GM21515 (cell line): ENCODE measurements around the gene POLR2J3.
"Not testable (repeated sequence)": the region's sequence is repeated elsewhere in the genome, so short reads cannot be mapped to it uniquely, and the experiment has no call there.

Source experiments
- ATAC-seq: cut with Tn5 transposase; IDR thresholded peaks from one replicate; pipeline ENCODE4 v1.9.1; 2021; ENCODE audit not compliant: unreplicated experiment

POLR2J3 gene

DNA sequence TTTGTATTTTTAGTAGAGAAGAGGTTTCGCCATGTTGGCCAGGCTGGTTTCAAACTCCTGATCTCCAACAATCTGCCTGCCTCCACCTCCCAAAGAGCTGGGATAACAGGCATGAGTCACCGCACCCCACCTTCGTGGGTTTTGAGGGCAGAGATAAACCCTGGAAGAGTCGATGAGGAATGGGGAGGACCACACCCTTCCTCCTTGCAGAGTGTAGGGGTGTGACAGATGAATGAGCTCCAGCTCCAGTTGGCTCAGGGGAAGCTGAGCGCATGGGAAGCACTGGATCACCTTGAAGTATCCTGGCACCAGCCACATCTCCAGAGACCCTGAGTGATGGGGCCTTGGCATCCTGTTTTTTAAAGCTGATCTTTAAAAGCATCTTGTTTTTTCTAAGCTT, 11.1 kb upstream of the POLR2J3 start:
- ATAC-seq = not testable (repeated sequence)

DNA sequence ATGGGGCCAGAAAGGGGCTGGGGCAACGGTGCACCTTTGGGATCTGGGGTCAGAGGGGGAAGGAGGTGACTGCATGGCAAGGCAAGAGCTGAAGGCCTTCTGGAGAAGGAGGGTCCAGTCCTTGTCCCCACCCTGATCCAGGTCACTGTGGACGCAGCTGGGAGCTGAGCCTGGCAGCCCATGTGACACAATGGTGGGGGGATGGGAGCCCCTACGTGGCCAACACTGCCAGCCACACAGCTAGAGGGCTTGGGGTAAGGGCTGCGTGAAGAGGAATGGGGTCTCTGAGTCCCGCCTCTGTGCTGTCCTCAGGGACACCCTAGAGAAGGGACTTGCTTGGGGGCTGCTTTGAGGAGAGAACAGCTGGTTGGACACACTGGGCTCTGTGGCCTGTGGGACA, 9.3 kb upstream of the POLR2J3 start:
- not testable (repeated sequence) for ATAC-seq

DNA sequence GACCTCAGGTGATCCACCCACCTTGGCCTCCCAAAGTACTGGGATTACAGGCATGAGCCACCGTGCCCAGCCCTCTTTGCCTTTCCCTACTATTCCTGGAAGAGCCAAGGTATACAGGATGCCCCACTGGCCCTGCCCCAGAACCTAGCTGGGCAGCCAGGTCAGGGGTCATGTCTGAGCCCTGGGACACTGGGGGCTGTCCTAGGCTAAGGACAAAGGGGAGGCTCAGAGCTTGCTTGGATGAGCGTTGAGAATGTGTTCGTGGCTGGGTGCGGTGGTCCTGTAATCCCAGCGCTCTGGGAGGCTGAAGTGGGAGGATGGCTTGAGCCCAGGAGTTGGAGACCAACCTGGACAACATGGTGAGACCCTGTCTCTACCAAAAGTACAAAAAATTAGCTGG, 6.1 kb upstream of the POLR2J3 start:
- ATAC-seq = not testable (repeated sequence)

DNA sequence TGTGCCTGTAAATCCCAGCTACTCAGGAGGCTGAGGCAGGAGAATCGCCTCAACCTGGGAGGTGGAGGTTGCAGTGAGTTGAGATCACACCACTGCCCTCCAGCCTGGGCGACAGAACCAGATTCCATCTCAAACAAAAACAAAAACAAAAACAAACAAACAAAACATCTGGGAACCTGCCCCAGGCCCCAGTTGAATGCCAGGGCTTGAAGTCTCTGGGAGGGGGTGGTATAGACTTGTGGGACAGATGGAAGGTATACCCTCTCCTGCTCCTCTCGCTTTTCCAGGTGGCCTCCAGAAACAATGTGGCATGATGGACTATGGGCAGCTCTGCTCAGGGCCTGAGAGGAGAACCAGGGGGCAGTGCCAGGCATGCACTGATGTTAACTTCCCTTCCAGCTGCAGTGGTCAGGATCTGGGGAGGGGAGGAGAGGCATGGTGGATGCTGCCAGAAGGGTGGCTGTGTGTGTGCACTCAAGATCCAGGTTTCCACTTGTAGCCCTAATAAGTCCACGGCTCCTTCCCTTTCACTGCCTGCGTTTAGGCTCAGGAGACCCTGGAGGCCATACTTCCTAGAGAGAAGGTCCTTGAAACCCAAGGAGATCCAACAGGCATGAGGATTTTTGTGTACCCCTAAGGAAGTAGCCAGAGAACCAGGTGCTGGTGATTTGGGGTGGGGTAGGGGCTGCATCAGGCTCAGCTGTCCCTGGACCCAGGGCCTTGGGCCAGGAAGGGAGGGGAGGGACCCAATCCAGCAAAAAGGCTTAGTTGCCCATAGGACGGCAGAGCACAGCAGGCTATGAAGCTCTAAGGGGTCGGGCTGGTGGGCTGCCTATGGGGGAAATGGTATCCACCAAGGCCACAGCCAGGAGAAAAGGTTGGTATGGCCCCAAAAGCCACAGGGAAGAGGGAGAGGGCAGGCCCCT, 5.2 kb upstream of the POLR2J3 start:
- not testable (repeated sequence) for ATAC-seq

GRCh38 chr7:102576363-102576762, 4.0 kb upstream of the POLR2J3 start:
- not testable (repeated sequence) for ATAC-seq

DNA sequence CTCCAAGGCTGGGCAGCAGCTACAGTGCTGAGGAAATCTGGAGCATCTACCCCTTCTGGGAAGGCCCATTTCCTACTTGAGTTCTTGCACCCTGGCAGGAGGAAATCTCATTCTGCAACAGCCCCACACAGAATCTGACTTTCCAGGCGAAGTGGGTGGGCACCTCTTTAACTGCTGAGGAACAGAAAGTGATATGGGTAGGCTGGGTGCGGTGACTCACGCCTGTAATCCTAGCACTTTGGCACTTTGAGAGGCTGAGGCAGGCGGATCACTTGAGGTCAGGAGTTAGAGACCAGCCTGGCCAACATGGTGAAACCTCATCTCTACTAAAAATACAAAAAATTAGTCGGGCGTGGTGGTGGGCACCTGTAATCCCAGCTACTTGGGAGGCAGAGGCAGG, 2.2 kb upstream of the POLR2J3 start:
- not testable (repeated sequence) for ATAC-seq

GRCh38 chr7:102568620-102569019, 3.8 kb downstream of the POLR2J3 start:
- ATAC-seq = not testable (repeated sequence)

- ATAC-seq = not testable (repeated sequence)
These were observed 21.5 kb downstream of the POLR2J3 start, which contains the start of gene SPDYE2 for GRCh38 chr7:102550808-102551422. SPDYE2 (plus strand) TSS chr7:102551226; CDS start chr7:102553256, 2,030 bp downstream.

GRCh38 chr7:102546353-102546752, 26.0 kb downstream of the POLR2J3 start:
- peak; percentile 64 for ATAC-seq

DNA sequence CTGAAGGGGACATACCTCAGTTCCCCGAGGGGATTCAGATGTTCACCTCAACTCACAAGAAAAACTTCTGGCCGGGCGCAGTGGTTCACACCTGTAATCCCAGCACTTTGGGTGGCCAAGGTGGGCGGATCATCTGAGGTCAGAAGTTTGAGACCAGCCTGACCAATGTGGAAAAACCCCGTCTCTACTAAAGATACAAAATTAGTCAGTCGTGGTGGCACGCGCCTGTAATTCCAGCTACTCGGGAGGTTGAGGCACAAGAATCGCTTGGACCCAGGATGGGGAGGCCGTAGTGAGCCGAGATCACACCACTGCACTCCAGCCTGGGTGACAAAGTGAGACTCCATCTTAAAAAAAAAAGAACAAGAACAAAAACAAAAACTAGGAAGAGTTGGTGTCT, 27.1 kb downstream of the POLR2J3 start:
- not testable (repeated sequence) for ATAC-seq

DNA sequence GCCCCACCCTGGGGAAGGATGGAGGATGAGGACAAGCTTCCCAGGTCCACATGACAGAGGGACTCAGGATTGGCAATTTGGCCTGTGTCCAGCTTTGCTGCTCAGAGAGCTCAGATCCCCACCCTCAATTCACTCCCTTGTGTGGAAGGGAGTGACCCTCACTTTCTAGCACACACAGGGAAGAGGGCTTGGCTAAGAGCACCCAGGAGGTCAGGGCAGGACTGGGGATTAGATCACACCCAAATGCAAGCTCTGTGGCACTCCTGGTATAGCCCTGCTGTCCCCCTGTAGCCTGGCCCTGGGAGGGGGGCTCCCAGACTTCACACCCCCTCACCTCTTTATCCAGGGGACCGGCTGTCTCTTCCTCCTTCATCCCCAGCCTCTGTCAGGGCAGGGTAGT, 28.0 kb downstream of the POLR2J3 start:
- not testable (repeated sequence) for ATAC-seq

DNA sequence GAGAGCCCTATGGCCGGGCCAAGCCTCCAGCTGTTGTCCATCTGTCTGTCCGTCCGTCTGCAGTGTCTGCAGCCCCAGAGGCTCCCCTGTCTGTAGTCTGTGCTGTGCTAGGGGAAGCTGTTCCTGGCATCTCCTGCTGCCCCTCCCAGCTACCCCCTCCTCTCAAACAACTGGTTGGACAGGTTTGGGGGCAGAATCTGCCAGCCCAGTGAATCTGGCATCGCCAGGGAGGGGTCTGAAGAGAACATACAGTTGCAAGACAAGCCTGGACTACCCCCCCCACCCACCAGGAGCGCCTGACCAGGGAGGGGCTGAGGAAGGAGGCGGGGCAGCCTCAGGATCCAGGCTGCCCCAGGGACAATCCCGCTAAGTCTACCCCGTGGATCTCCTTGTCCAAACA, 28.8 kb downstream of the POLR2J3 start, which contains the start of gene UPK3BL2:
Gene UPK3BL2, minus strand, starts transcription at position 101 of the 400 bp plus-strand sequence. Its CDS starts 60 bp downstream, at position 41.
- not testable (repeated sequence) for ATAC-seq

DNA sequence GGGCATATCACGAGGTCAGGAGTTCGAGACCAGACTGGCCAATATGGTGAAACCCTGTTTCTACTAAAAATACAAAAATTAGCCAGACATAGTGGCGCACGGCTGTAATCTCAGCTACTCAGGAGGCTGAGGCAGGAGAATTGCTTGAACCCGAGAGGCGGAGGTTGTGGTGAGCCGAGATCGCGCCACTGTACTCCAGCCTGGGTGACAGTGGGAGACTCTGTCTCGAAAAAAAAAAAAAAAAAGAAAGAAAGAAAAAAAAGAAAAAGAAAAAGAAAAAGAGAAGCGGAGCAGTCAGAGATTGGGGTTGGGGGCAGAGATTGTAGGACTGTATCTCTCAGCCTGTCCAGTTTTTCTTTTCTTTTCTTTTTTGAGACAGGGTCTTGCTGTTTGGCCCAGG, 29.6 kb downstream of the POLR2J3 start:
- ATAC-seq = not testable (repeated sequence)

GRCh38 chr7:102542083-102542482, 30.3 kb downstream of the POLR2J3 start:
- ATAC-seq = not testable (repeated sequence)

DNA sequence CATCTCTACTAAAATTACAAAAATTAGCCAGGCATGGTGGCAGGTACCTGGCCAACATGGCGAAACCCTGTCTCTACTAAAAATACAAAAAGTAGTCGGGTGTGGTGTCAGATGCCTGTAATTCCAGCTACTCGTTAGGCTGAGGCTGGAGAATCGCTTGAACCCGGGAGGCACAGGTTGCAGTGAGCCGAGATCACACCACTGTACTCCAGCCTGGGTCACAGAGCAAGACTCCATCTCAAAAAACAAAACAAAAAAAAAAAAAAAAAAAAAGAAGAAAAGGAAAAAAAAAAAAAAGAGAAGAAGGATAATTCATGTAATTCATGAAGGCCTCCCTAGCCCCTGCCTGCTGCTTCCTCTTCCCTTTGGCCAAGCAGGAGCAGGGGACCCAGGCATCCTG, 31.8 kb downstream of the POLR2J3 start:
- not testable (repeated sequence) for ATAC-seq

GRCh38 chr7:102535062-102535615, 37.2 kb downstream of the POLR2J3 start:
- ATAC-seq = not testable (repeated sequence)

DNA sequence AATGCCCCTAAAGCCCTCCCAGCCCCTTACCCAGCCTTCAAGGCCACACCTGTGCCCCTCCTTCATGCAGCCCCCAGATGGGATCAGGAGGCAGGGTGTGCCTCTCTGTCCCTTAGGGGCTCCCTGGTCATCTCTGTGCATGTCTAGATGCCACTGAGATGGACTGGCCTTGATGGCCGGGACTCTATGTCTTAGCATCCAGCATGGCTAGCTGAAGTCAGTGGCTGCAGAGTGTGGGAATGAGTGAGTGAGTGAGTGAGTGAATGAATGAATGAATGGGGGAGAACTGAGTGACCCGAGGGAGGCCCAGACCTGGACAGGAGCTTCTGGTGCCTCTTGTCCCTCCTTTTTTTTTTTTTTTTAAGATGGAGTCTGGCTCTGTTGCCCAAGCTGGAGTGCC, 40.3 kb downstream of the POLR2J3 start:
- ATAC-seq = not testable (repeated sequence)

DNA sequence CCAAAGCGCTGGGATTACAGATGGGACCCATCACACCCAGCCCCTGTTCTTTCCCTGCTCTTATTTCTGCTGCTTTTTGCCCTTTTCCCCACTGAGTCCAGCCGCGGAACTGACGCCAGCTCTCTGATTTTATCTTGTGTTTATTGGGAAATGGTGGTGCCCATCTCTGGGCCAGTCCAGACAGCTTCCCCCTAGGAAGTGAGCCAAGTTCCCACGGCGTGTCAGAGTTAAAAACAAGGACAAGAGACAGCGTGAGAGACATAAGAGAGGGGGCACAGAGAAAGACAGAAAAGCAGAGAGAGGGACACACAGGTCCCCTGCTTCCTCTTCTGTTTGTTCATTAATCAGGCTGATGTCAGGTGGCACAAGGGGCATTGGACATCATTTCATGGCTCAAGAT, 40.8 kb downstream of the POLR2J3 start:
- ATAC-seq = not testable (repeated sequence)

DNA sequence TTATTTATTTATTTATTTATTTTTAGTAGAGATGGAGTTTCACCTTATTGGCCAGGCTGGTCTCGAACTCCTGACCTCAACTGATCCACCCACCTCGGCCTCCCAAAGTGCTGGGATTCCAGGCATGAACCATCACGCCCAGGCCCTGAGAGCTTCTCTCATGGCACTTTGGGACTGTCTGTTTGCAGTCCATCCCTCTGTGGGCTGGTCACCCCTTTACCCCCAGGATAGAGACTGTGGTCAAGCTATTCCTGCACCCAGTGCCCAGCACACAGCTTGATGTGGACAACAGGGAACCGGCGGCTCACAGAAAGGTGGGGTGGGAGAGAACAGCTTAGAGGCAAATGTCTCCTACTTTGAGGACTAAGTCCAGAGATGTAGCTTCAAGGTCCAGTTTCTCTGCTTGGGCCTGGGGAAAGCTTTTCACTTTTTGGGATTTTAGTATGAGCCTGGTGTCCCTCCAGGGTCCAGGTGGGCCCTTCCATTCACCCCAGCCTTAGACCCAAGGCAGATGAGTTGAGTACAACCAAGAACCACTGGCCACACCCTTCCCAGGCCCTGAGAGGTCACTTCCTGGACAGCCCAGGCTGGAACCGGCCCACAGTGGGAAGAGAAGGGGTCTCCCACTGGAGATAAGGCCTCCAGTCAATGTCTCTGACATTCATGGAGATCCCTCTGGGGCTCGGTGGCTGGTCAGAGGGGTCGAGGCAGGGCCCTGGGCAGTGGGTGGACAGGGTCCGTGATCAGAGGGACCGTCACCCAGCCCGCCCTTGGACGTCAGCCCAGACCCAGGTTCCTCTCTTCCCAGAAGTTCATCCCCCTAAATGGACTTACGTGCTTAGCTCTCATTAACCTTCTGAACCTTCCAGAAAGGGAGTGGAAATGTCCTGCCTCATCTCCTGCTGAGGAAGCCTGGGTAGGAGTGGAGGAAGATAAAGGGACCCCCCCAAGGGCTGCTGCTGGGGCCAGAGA, 44.3 kb downstream of the POLR2J3 start:
- ATAC-seq = not testable (repeated sequence)

DNA sequence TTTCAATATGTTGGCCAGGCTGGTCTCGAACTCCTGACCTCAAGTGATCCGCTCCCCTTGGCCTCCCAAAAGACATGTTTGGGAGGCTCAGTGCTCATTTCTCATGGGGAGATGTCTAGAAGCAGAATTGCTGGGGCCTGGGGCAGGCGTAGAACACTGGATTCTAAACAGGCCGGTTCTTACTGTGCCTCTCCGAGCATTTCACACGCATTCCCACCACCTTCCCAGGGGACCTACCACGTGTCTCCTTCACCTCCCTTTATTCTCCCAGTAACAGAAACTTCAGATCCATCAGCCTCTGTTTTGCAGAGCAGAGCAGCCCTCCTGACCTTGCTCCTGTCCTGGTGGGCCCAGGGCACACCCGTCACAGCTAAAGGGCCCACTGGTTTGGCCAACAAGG, 45.2 kb downstream of the POLR2J3 start:
- ATAC-seq = not testable (repeated sequence)
